Measurements from ENCODE around the gene NSF.
"Not testable (repeated sequence)": the region's sequence is repeated elsewhere in the genome, so short reads cannot be mapped to it uniquely, and the experiment has no call there.

DNA sequence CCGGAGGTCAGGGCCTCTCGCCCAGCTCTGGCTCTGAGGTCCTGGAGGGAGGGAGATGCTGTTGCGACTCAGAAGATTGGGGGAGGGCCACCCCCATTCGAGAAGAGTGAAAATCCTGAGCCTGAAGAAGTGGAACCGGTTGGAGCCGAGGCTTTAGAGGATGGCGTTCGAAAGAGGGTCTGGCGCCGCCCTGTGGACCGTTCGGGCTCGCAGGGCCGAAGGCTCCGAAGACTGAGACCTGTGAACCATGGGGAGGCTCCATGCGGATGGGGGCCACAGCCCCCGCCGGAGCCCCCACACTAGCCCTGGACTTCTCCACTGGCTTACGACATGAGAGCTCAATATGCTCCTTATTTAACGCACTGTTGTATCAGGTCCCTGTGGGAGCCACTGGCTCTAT lies 31.3 kb upstream of the NSF start:
- not testable (repeated sequence) for TF ChIP-seq POLR2A, POLR2AphosphoS5, EP300 (IDR thresholded peaks at IDR 0.05)
- TF ChIP-seq, protein P1, sequence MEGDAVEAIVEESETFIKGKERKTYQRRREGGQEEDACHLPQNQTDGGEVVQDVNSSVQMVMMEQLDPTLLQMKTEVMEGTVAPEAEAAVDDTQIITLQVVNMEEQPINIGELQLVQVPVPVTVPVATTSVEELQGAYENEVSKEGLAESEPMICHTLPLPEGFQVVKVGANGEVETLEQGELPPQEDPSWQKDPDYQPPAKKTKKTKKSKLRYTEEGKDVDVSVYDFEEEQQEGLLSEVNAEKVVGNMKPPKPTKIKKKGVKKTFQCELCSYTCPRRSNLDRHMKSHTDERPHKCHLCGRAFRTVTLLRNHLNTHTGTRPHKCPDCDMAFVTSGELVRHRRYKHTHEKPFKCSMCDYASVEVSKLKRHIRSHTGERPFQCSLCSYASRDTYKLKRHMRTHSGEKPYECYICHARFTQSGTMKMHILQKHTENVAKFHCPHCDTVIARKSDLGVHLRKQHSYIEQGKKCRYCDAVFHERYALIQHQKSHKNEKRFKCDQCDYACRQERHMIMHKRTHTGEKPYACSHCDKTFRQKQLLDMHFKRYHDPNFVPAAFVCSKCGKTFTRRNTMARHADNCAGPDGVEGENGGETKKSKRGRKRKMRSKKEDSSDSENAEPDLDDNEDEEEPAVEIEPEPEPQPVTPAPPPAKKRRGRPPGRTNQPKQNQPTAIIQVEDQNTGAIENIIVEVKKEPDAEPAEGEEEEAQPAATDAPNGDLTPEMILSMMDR (IDR thresholded peaks at IDR 0.05): not testable (repeated sequence)

Data from gastroesophageal sphincter (tissue), 3 donors.